HG03439 (cell line): ENCODE data around the gene AGPAT4.
"Not testable (repeated sequence)": the region's sequence is repeated elsewhere in the genome, so short reads cannot be mapped to it uniquely, and the experiment has no call there.

Source experiments
- ATAC-seq: cut with Tn5 transposase; IDR thresholded peaks from one replicate; pipeline ENCODE4 v1.9.1; 2021; ENCODE audit warnings: mild to moderate bottlenecking, moderate library complexity; ENCODE audit not compliant: unreplicated experiment

AGPAT4 gene

GRCh38 chr6:161127071-161127740 lies 146.7 kb downstream of the AGPAT4 start:
- ATAC-seq: no peak

- ATAC-seq: no peak
These were observed 148.3 kb downstream of the AGPAT4 start for GRCh38 chr6:161125591-161125990.

GRCh38 chr6:161123319-161123718 lies 150.5 kb downstream of the AGPAT4 start:
- ATAC-seq: not testable (repeated sequence)

- no peak for ATAC-seq
These were observed 155.9 kb downstream of the AGPAT4 start for GRCh38 chr6:161117942-161118341.

- ATAC-seq: no peak
These were observed 156.6 kb downstream of the AGPAT4 start for GRCh38 chr6:161117308-161117707.

GRCh38 chr6:161116554-161116953 lies 157.3 kb downstream of the AGPAT4 start:
- ATAC-seq: no peak

GRCh38 chr6:161115468-161115867 lies 158.4 kb downstream of the AGPAT4 start:
- ATAC-seq: no peak

- no peak for ATAC-seq
These were observed 162.6 kb downstream of the AGPAT4 start for GRCh38 chr6:161111261-161111660.

GRCh38 chr6:161110028-161110779 lies 163.7 kb downstream of the AGPAT4 start:
- ATAC-seq: no peak

- ATAC-seq: no peak
These were observed 164.5 kb downstream of the AGPAT4 start for GRCh38 chr6:161109366-161109765.

- ATAC-seq: no peak
These were observed 164.9 kb downstream of the AGPAT4 start for GRCh38 chr6:161108916-161109315.

GRCh38 chr6:161107779-161108730 lies 165.8 kb downstream of the AGPAT4 start:
- no peak for ATAC-seq

GRCh38 chr6:161105408-161105807 lies 168.5 kb downstream of the AGPAT4 start:
- no peak for ATAC-seq

GRCh38 chr6:161104966-161105365 lies 168.9 kb downstream of the AGPAT4 start:
- no peak for ATAC-seq

GRCh38 chr6:161103475-161103874 lies 170.4 kb downstream of the AGPAT4 start:
- no peak for ATAC-seq

- no peak for ATAC-seq
These were observed 172.3 kb downstream of the AGPAT4 start for GRCh38 chr6:161101517-161101916.

- no peak for ATAC-seq
These were observed 173.8 kb downstream of the AGPAT4 start for GRCh38 chr6:161100072-161100471.

- no peak for ATAC-seq
These were observed 177.9 kb downstream of the AGPAT4 start for GRCh38 chr6:161095916-161096315.

GRCh38 chr6:161094955-161095354 lies 178.9 kb downstream of the AGPAT4 start:
- ATAC-seq: no peak

GRCh38 chr6:161091972-161092701 lies 181.7 kb downstream of the AGPAT4 start:
- no peak for ATAC-seq

- no peak for ATAC-seq
These were observed 182.7 kb downstream of the AGPAT4 start for GRCh38 chr6:161091151-161091550.
